DND-41 (cell line): ENCODE results near the gene CNIH2.

Experiments used
- CTCF ChIP-seq: IDR thresholded peaks from 2 replicates; pipeline ENCODE4 v1.5.1; 2012; ENCODE audit warnings: borderline replicate concordance, low read length, moderate library complexity, mild to moderate bottlenecking; ENCODE audit not compliant: poor library complexity, severe bottlenecking; ENCODE audit errors: extremely low read depth
- EZH2 ChIP-seq: IDR thresholded peaks from 3 replicates; pipeline ENCODE4 v1.6.1; 2012; ENCODE audit warnings: borderline replicate concordance, low read depth, mild to moderate bottlenecking, moderate library complexity, low read length, inconsistent platforms; ENCODE audit not compliant: severe bottlenecking

GRCh38 chr11:66233301-66233700 lies 44.7 kb upstream of the CNIH2 start:
- TF ChIP-seq CTCF (no peak), EZH2 (no peak)
